Measurements from ENCODE around the gene CDK6.

The CDK6 gene

DNA sequence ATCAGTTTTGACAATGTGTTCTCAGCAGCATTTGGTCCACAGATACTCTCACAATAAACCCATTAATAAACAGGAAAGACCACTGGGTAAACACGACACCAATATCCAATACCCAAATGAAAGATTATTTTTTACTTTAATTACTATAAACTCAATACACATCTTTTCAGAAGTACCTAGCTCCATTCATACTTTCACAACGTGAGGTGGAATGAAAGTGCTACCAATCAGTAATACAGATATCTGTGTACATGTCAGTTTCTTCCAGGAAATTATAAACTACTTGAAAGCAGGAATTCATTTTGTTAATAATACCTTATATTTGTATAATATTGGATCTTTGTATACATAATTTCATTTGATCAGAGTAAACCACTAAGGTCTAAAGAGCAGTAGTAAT is 11.9 kb downstream of the CDK6 start:
- peaks cover 85% of the 10 kb centered on the region for H3K36me3 ChIP-seq (ENCODE audit: insufficient read depth, low read length)
- H3K4me3 ChIP-seq (ENCODE audit: low read depth in 1 of 2, low read length in 2 of 2) = peak overlapping the region in 1 of 2 experiments; percentile 14; a peak in 1 of 4 replicates
- H3K4me1 ChIP-seq (ENCODE audit: insufficient read depth, low read length) = peaks cover 98% of the 10 kb centered on the region
- peak overlapping the region; percentile 68; the same call in 1 of the 2 replicates for H3K4me2 ChIP-seq (ENCODE audit: insufficient read depth, low read length)
- H3K9ac ChIP-seq (ENCODE audit: low read depth, low read length) = no peak overlapping the region
- H2AFZ ChIP-seq (ENCODE audit: low read depth, low read length) = no peak overlapping the region
- peaks cover 100% of the 10 kb centered on the region for H3K79me2 ChIP-seq (ENCODE audit: insufficient read depth, low read length)
- H4K20me1 ChIP-seq (ENCODE audit: insufficient read depth, low read length) = peaks cover 26% of the 10 kb centered on the region; the same call in 1 of the 2 replicates
- no peaks in the 10 kb centered on the region for H3K9me3 ChIP-seq (ENCODE audit: insufficient read depth, low read length, severe bottlenecking)
- peak overlapping the region; percentile 40; the same call in 1 of the 2 replicates for H3K27ac ChIP-seq (ENCODE audit: low read length)
- no peak for ATAC-seq (ENCODE audit: insufficient read depth, low read depth)
- no peak for TF ChIP-seq EZH2 (IDR thresholded peaks at IDR 0.05; ENCODE audit: borderline replicate concordance, low read depth, low read length, severe bottlenecking)
- TF ChIP-seq, protein P1, sequence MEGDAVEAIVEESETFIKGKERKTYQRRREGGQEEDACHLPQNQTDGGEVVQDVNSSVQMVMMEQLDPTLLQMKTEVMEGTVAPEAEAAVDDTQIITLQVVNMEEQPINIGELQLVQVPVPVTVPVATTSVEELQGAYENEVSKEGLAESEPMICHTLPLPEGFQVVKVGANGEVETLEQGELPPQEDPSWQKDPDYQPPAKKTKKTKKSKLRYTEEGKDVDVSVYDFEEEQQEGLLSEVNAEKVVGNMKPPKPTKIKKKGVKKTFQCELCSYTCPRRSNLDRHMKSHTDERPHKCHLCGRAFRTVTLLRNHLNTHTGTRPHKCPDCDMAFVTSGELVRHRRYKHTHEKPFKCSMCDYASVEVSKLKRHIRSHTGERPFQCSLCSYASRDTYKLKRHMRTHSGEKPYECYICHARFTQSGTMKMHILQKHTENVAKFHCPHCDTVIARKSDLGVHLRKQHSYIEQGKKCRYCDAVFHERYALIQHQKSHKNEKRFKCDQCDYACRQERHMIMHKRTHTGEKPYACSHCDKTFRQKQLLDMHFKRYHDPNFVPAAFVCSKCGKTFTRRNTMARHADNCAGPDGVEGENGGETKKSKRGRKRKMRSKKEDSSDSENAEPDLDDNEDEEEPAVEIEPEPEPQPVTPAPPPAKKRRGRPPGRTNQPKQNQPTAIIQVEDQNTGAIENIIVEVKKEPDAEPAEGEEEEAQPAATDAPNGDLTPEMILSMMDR (IDR thresholded peaks at IDR 0.05; ENCODE audit: borderline replicate concordance, extremely low read depth, low read length, poor library complexity, severe bottlenecking) = no peak
- H3K27me3 ChIP-seq (ENCODE audit: insufficient read depth, low read length, poor library complexity) = no peaks in the 10 kb centered on the region
- no peak for DNase-seq

DNA sequence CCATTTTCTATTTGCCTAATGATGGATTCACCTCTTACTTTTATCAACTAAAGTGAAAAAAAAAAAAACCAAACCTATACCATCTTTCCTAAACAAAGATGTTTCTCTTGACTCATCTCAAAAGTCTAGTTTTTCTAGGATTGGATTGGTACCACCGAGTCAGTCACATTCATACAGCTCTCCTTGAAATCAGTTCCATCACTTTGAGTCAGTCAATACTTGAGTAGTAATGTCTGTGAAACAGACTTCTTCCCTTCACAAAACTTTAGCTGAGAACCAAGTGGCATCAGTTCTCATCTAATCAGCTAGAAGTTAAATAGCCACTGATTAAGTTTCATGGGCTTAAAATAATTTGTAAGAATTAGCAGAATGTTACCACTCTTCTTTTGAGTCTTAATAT is 13.3 kb downstream of the CDK6 start:
- no peak for ATAC-seq (ENCODE audit: insufficient read depth, low read depth)
- Histone ChIP-seq H3K9me3 (ENCODE audit: insufficient read depth, low read length, severe bottlenecking) (no peaks in the 10 kb centered on the region), H3K4me2 (ENCODE audit: insufficient read depth, low read length) (peak overlapping the region; percentile 19; the same call in 1 of the 2 replicates), H3K79me2 (ENCODE audit: insufficient read depth, low read length) (peaks cover 100% of the 10 kb centered on the region), H3K36me3 (ENCODE audit: insufficient read depth, low read length) (peaks cover 84% of the 10 kb centered on the region), H3K9ac (ENCODE audit: low read depth, low read length) (no peak overlapping the region), H3K27me3 (ENCODE audit: insufficient read depth, low read length, poor library complexity) (no peaks in the 10 kb centered on the region), H4K20me1 (ENCODE audit: insufficient read depth, low read length) (peaks cover 34% of the 10 kb centered on the region; the same call in 1 of the 2 replicates), H3K27ac (ENCODE audit: low read length) (peak overlapping the region; percentile 13; the same call in 1 of the 2 replicates), H3K4me1 (ENCODE audit: insufficient read depth, low read length) (peaks cover 98% of the 10 kb centered on the region), H2AFZ (ENCODE audit: low read depth, low read length) (no peak overlapping the region), H3K4me3 (ENCODE audit: low read depth in 1 of 2, low read length in 2 of 2) (no peak overlapping the region)
- TF ChIP-seq EZH2 (IDR thresholded peaks at IDR 0.05; ENCODE audit: borderline replicate concordance, low read depth, low read length, severe bottlenecking) = no peak
- TF ChIP-seq, protein P1 (IDR thresholded peaks at IDR 0.05; ENCODE audit: borderline replicate concordance, extremely low read depth, low read length, poor library complexity, severe bottlenecking) = no peak
- DNase-seq = no peak

DNA sequence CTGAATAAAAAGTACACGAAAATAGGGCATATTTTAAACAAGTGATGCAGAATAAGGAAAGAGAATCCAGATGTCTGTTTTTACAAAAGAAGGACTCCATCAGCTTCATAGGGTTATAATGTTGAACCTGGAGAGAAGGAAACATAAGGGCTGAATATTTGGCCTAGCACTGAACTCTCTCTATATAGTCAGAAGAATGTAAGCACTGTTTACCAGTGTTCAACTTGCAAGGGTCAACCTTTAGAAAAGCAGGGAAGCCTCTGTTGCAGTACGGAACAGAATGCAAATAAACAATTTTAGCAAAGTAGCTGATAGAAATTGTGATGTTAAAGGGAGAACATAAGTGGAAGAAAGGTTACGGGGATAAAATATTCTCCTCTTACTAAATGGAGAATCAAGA is 16.2 kb downstream of the CDK6 start:
- H3K9ac ChIP-seq (ENCODE audit: low read depth, low read length) = no peak overlapping the region
- peak overlapping the region; percentile 40; the same call in 1 of the 2 replicates for H3K4me2 ChIP-seq (ENCODE audit: insufficient read depth, low read length)
- no peak for DNase-seq
- no peak overlapping the region for H3K4me3 ChIP-seq (ENCODE audit: low read depth in 1 of 2, low read length in 2 of 2)
- H3K27ac ChIP-seq (ENCODE audit: low read length) = peak overlapping the region; percentile 9; the same call in 1 of the 2 replicates
- no peak overlapping the region for H2AFZ ChIP-seq (ENCODE audit: low read depth, low read length)
- H3K36me3 ChIP-seq (ENCODE audit: insufficient read depth, low read length) = peaks cover 73% of the 10 kb centered on the region
- peaks cover 22% of the 10 kb centered on the region; the same call in 1 of the 2 replicates for H4K20me1 ChIP-seq (ENCODE audit: insufficient read depth, low read length)
- no peak for TF ChIP-seq EZH2 (IDR thresholded peaks at IDR 0.05; ENCODE audit: borderline replicate concordance, low read depth, low read length, severe bottlenecking)
- TF ChIP-seq, protein P1 (IDR thresholded peaks at IDR 0.05; ENCODE audit: borderline replicate concordance, extremely low read depth, low read length, poor library complexity, severe bottlenecking) = no peak
- H3K79me2 ChIP-seq (ENCODE audit: insufficient read depth, low read length) = peaks cover 100% of the 10 kb centered on the region
- peaks cover 99% of the 10 kb centered on the region for H3K4me1 ChIP-seq (ENCODE audit: insufficient read depth, low read length)
- ATAC-seq (ENCODE audit: insufficient read depth, low read depth) = no peak
- H3K27me3 ChIP-seq (ENCODE audit: insufficient read depth, low read length, poor library complexity) = no peaks in the 10 kb centered on the region
- H3K9me3 ChIP-seq (ENCODE audit: insufficient read depth, low read length, severe bottlenecking) = peaks cover 9% of the 10 kb centered on the region
